NCI-H2196 treated with DMSO at 0.1 percent for 48 hours (cell line): ENCODE measurements around the gene POFUT2.

Experiments used
- DNase-seq: peaks from one replicate; lab custom pipeline; 2025; ENCODE audit not compliant: unreplicated experiment; lab: John Stamatoyannopoulos, UW

POFUT2 gene

DNA sequence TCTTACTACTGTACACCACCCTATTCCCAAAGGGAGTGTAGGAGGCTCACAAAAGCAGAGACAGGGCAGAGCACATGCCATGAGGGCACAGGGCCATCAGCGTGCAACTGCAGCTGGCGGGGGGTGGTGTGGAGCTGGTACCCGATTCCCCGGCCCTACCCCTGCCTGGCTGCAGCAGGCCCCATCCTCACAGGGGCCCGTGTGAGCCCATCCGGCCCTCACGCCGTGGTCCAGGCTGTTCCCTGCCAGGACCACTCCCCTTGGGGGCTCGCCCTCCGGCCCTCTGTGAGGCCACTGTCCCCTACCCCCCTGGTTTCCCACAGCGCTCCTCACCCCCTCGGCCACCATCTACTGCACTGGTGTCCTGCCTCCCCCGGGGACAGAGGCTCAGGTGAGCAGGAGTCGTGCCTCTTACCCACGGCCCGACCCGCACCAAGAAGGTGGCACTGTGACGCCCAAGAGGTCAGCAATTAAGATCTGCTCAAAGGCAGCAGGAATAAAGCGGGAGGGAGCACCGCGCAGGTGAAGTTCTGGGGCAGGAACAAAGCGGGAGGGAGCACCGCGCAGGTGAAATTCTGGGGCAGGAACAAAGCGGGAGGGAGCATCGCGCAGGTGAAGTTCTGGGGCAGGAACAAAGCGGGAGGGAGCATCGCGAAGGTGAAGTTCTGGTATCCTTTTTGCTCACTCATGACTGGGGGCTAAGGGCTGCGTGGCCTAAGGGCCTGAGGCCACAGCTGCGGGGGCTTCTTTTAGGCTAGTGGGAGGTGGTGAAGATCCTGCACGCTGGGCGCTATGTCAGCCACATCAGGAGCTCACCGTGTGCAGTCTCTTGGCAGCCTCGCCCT lies 3.9 kb downstream of the POFUT2 start:
- no peak for DNase-seq

DNA sequence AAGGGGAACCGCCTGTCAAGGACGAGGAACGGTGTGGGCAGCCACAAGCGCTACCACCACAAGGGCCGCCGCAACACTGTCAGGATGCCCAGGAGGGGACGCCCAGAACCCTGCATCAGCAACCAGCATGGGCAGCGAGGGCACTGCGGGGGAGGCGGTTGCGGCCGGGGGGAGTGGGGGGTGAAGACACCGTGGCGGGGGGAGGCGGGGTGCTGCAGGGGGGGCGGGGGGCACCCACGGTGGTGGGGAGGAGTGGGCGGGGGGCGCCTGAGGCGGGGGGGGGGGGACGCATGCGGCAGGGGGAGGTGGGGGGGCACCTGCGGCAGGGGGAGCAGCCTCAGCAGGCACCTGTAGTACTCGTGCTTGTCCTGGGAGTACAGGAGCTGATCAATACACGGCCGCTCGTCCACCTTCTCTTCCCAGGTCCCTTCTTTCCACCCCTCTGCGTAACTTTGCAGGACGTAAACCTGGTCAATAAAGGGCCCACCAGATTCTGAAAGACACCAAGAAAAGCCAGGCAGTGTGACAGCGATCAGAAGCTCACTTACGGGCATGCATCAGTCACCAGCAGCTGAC lies 4.6 kb downstream of the POFUT2 start:
- DNase-seq: no peak

DNA sequence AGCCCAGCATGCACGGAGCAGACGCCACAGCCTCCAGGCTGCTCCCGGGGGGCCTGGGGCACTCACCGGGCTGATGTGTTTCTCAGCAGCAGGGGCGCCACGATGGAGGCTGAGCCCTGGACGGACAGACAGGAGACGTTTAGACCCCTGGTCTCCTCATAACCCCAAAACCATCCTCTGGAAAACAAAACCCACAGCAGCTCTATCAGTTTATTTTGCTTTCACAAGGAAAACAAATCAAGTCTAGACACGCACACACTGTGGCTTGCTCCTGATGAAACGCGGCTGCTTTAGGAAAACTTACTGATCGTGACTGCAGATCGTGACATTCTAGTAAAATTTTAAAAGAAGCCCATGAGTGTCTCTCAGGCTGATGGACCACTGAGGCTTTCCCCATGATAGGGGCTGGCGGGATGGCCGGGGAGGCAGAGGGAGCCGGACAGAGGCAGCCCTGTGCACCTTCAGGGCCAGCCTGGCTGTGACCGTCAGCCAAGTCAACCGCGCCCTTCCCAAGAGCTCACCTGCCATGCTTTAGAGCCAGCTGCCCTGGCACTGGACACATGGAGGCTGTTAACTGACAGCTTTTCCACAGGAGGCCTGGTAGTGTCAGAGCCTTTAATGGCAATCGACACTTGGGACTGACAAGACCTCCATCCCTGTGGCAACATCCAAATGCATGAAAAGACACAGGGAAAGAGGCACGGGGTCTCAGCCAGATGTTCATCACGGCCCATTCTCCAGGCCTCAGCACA lies 5.2 kb downstream of the POFUT2 start:
- no peak for DNase-seq

DNA sequence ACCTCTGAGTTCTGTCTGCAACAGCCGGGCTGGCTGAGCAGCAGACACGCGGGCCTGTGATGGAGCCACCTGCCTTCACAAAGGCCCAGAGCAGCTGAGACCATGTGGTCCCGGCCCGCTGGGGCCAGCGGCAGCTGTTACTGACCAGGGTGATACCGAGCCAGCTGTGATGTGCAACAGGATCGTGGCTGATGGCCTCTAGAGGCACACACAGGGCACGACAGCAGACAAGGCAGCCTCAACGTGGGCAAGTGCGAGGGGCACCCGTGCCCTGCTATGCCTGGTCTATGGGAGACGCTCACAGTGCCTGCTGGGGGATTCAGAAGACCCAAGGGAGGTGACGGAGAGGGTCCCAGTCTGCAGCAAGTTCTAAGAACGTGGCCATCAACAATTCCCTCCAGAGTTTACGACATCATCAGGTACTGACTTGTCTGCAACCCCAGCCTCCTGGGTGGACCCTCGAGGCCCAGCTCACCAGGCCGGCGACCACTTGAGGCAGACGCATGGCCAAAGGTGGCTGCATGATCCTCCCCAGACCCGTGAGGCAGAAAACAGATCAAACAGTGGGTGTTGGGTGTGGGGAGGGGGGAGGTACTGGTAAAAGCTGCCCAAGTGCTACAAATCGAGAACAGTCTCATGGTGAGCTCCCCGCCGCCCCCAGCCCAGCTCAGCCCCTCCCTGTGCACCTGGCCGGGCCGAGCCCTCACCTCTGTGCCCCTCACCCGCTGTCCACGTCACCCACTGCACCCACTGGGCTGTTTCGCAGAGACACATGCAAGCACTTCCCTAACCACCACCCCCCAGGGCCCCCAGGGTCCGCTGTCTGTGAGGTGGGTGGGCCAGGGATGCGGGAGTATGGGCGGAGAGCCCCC lies 6.0 kb downstream of the POFUT2 start:
- DNase-seq: no peak

DNA sequence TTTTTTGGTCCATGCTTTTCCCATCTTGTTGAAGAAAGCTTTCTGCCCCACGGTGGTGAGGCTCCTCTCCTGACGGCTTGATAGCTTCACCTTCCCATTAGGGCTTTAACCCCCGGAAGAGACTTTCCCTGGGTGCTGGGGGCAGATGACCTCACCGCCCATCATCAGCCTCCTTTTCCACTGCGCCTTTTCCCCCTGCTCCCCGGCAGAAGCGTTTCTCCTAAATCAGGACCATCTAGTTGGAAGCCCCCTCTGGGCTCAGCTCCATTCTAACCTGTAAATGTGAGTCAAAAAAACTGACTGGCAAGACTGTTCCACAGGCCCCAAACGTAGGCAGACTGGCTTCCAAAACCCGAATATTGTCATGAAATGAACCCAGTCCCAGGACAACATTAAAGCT lies 6.7 kb downstream of the POFUT2 start:
- no peak for DNase-seq

DNA sequence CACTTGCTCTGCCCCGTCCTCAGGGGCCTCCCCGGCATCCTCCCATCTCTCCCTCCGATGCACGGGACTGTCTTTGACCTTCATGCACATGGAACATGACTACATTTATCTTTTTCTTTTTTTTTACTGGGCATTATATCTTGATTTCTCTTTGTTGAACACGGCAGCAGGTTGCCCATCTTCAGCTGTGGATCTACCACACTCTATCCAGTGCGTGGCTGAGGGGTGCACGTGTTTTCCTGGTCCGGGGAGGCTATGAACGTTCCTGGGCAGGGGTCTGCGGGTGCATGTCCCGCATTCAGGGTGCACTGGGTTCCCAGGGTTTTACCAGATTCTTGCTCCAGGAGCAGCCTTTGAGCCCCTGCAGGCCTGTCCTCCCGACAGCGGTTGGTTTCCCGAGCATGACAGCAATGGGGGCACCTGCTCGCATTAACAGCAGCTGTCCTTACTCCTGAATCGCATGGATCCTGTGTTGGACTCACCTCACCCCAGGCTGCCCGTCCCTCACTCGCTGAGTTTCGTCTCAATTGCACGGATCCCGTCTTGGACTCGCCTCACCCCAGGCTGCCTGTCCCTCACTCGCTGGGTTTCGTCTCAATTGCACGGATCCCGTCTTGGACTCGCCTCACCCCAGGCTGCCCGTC lies 7.4 kb downstream of the POFUT2 start:
- no peak for DNase-seq

DNA sequence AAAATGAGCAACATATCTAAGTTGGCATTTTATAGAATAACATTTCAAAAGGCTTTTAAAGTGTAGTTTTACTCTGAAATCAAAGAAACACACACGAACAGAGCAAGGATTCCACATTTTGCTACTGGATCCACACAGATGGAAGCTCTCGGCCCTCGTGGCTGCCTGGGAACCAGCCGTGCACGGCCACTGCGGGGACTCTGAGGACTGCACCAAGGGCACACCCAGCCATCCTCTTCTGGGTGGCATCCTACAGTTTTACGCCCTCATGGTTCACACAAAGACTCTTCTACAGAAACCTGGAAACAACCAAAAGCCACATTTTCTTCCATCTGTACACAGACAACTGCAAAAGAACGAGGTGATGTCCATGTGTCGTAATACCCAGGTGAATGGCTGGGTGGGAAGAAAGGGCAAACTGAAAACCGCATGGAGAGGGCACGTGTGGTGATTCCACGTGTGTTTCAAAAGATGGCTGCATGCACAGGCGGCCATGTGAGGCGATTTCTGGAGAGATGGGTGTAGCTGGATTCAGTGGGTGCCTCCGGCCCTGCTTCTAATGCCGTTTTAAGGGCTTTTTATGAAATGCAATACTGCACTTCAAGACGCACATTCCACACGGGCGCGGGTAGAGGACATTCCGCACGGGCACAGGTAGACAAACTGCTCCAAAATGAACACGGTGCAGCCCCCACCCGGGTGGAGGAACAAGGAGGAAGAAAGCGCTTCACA lies 8.1 kb downstream of the POFUT2 start:
- no peak for DNase-seq

DNA sequence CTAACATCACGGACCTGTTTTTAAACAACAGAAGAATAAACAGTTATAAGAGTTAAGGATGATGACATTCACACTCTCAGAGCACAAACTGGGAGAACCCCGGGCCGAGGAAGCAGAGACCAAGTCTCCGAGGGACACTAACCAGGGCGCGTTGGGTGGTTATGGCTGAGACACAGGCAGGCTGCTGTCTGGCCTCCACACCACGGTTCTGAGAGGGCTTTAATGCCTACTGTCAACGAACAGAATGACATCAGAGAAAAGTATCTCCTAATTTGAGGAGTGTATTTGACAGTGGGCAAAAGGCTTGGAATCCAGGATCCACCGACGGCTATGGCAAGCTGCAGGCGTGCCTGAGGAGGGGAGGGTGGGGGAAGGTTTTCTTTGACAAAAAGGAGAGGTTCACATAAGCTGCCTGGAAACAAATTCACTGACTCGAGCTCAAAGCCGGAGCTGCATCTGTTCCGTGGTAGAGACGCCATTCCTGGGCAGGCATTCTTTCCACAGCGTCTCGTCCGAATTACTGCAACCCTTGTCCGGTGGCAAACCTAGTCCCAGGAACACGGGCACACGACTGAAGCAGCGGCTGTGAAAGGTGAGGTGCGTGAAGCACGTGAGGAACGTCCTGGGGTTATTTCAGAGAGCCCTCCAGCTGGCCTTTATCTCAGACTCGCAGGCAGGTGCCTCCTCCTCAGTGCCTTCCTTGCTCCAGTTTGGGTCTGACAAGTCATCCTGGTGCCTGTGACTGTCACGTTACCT lies 9.4 kb downstream of the POFUT2 start:
- DNase-seq: no peak

DNA sequence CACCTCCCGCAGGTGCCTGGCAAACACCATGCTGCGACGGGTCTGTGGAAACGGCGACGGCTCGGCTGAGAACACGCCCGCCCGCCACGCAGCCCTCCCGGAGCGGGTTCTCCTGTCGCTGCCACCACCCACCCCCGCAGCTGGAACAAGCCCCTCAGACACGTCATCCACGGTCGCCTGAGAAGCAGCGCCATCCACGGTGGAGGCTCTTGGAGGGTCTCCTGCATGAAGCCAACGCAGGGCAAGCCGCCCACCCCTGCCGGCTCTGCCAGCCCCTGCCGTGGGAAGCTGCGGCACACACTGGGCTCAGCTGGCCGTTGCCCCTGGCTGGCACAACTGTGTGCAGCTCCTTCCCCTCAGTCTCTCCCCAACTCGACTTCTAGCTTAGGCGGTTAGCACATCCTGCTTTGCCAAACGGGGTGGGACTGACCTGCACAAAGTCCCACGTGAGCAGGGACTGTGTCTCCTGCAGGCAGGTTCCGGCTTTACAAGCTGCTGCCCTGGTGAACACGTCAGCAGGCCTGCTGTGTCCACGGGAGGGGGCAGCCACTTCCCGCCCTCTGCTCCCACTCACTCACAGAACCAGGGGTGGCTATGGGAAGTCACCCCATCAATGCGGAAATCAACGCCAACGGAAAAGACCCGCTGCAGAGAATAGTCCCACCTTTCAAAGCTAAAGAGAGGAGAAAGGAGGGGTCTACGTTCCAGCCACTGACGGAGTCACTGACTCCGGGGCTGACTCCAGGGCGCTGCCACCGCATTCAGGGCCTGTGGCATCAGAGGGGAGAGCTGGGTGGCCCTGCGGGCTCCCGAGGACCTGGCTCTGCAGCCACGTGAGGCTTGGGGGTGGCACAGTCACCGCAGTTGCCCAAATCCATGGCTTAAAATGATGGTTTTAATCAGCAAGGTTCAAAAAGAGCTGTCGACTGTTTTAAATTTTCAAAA lies 10.3 kb downstream of the POFUT2 start:
- DNase-seq: no peak

DNA sequence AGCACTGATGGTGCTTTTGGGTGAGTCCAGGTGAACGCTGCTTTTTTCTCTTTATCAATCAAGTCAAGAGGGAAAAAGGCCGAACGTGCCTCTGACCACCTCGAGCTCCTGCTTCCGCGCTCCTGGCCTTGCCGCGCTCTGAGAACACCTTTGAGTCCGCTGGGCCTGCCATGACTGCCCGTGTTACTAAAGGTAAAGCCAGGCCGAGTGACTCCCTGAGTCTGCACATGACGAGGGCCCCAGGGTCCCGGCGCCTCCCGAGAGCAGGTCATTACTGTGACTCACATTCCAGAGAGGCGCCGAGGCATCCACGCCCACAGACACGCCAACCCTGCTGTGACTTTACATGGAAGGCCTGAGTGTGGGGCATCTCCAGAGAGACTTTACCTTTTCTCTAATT lies 11.1 kb downstream of the POFUT2 start:
- DNase-seq: no peak

DNA sequence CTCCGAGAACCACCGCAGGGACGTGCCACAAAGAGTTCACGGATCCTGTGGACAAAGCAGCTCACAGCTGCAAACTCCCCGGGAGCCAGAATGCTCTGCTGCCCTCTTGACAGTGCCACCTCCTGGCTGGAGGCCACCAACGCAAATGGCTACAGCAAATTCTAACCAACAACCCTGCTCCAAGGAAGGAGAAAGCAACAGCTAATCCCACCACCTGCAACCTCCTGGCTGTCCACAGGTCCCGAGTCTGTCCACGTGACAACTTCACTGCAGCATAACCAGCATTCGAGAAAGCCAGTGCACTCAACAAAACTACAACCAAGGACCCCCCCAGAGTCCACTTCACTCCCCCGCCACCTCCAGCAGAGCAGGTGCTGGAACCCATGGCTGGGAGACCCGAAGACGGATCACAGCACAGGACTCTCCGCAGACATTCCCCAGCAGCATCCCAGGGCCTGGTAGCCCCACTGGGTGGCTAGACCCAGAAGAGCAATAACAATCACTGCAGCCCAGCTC lies 17.3 kb downstream of the POFUT2 start:
- DNase-seq: no peak

DNA sequence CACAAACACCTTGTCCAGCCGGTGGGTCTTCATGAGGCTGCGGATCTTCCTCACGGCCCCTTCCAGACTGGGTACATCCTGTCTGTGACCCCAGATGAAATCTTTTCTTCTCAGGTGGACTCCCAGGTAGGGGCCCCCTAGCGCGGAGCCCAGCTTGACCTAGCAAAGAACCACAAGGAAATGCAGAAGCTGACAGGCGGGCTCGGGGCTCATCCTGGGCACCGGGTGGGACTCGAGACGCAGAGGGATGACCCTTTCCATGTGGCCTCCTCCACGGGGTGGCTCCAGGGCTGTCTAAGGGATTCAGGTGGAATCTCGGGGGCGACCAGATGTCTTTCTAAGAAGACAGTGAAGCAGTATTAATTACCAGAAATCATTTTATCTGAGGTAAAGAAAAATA lies 17.8 kb downstream of the POFUT2 start:
- no peak for DNase-seq

DNA sequence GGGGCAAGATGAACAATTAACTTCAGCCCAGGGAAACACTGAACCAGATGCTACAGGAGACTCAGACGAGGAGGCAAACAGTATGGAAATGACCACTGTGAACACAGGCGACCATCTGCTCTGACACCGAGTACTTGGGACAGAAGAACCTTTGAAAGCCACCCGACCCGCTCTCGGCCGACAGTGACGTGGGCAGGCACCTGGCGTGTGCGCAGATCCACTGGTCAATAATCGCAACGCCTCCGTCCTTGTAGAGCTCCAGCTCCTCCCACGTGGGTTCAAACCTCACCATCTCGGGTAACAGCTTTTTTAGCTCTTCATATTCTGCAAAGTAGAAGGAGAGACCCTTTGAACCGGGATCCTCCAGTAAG lies 20.3 kb downstream of the POFUT2 start:
- no peak for DNase-seq

DNA sequence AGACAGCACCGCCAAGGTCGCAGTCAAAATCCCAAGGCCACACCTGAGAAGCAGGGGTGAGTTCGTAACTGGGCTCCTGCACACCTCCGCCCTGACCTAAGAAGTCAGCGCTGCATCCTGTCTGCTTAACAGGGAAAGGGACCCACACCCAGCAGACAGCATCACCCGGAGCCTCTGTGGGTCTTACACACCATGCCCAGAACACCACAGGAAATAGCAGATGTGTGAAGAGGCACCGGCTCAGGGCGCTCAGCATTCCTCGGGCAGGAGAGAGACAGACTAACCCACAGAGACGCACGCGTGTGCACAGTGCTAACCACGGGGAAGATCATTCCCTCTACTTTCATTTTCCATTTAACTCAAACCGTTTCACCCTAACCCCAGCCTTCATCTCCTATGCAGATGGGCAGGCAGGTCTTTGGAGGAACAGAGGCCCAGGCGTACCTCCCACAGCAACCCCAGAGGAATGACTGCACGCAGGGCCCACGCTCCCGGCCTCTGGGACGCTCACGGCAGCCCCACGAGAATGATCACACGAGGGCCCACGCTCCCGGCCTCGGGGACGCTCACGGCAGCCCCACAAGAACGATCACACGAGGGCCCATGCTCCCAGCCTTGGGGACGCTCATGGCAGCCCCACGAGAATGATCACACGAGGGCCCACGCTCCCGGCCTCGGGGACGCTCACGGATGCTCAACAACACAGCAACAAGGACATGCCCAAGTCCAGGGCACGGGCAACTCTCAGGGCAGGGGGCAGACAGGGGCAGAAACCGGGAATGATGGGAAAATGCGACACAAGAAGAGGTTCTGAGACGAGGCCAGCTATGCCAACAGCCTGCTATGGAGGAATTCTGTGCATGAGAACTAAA lies 20.9 kb downstream of the POFUT2 start:
- no peak for DNase-seq

DNA sequence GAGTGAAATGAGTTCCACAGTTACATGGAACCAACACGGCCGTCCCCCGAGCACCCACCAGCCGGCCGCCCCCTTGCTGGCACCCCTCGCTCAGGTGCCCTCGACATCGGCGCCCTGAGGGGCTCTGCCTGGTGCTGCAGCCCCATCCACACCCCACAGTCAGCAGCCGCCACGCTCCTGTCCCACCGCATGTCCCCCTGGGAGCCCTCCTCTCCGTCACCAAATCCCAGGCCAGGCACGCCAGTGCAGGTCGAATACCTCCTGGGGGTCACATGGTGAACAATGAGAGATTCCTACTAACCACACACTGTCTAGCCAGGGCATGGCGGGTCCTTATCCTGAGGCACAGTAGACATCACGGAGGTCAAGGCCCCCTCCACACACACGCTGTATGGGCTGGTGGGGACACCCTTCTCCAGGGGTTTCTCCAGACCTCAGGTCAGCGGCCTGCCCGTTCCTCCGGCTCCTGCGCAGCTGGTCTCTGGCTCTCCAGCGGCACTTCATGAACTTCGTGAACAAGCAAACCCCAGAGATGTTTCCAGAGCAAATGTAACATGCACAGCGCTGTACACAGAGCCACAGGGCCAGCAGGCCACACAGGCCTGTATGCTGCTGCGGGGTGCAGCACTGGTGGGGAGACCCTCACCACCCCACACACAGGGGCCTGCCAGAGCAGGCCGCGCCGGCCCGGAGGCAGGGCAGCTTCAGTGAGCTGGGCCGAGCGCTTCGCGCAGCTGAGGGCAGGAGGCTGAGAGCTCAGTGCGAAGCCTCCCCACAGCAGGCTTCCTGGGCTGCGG lies 21.8 kb downstream of the POFUT2 start:
- no peak for DNase-seq

DNA sequence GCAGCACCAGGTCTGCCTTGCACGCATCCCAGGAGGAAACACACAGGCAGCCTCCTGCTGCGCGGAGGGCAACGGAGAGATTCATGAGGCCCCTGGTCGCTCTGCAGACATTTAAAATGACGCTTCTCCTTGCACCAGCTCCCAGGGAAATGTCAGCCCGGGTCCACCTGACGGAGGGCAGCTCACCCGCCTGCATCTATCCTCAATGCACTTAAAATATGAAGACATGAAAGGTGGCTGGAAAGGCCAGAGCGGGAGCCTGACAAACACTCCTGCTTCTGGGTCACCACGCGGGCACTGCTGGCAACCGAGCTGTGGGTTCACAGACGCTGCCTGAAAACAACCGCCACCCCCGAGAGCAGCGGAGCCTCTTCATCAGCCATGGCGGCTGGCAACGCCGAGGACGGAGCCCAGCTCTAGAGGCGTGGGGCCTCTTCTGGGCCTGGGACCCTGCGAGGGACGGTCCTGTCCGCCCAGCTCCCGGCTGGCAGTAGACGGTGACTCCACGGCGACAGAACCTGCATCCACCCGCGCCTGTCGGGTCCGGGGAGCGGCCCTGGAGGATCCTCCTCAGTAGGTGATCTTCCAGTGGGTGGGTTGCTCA lies 22.7 kb downstream of the POFUT2 start:
- no peak for DNase-seq
